HG02884 (cell line): ENCODE data around the gene C1D.
"Not testable (repeated sequence)": the region's sequence is repeated elsewhere in the genome, so short reads cannot be mapped to it uniquely, and the experiment has no call there.

Experiments
- ATAC-seq: cut with Tn5 transposase; IDR thresholded peaks from one replicate; pipeline ENCODE4 v1.9.1; 2021; ENCODE audit warnings: mild to moderate bottlenecking, moderate library complexity; ENCODE audit not compliant: unreplicated experiment

Gene C1D

DNA sequence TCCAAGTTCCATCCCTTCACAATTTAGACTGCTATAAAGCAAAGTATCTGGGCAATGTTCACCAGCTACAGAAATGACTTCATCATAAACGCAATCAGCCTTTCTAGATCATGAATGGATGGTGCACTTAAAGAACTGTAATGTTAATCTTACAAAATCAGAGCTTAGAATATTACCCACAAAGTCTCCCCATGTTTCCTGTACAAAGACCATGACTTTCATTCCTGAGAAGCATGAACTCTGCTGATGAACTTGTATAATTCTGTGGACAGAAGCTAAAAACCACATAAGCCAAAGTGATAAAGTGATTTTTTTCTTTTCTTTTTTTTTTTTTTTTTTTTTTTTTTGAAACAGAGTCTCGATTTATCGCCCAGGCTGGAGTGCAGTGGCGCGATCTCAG, 53.3 kb downstream of the C1D start:
- ATAC-seq, result no peak

DNA sequence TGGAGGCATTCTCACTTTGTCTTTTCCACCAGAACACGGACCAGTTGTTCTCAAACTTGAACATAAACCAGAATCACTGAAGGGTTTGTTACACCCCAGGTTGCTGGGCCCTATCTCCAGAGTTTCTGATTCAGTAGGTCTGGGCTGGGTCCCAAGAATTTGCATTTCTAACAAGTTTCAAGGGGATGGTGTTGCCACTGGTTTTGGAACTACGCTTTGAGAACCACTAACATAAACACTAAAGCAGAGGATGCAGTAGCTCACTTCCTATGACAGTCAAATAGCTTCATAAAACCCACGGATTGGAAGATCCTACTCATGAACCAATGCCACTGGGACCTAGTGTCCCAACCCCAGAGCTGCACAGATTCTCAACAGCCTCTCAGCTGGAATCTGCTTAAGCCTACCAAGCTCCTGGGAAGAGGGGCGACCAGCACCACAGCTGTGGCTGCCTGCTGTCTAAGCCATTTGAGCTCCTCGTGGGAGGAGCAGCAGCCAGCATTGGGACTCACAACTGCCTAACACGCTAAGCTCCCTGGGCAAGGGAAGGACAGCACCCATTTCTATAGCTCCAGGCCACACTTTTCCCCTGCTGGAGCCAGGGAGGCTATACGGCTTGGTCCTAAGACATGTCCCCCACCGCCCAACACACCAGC, 62.5 kb downstream of the C1D start:
- no peak for ATAC-seq

GRCh38 chr2:67999332-67999731, 63.5 kb downstream of the C1D start:
- ATAC-seq, result no peak

DNA sequence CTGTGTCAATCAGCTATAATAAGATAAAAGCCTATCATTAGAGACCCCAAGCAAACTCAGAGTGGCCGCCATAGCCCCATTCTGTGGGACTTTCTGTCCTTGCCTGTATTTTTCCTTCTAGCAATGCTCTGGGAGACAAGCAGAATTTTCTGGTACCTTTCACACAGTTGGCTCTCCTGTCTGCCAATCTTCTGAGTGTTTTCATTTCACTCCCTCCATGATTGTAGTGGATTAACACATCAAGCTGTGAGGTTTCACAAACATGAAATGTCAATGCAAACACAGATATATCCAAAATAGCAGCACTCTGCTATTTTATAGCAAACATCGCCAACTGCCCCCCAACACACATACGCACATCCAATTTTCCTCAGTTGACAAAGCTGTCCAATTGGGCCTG, 64.9 kb downstream of the C1D start:
- no peak for ATAC-seq

DNA sequence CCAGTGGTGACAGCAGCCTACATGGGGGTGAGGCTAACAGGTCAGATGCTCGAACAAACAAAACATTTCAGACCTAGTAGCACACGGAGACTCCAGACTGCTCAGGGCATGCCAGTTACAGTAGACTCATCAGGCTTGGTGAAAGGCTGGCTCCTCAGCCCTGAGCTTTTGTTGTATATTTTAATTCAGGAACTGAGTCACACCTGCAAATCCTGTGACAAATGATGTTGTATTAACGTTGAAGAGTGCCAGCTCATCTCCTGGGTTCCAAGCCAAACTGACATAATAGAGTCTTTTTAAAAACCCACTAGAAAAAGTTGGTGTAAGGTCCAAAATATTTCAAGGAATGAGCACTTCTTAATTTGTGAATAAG, 65.3 kb downstream of the C1D start:
- no peak for ATAC-seq

GRCh38 chr2:67996772-67997527, 65.9 kb downstream of the C1D start:
- ATAC-seq, result no peak

DNA sequence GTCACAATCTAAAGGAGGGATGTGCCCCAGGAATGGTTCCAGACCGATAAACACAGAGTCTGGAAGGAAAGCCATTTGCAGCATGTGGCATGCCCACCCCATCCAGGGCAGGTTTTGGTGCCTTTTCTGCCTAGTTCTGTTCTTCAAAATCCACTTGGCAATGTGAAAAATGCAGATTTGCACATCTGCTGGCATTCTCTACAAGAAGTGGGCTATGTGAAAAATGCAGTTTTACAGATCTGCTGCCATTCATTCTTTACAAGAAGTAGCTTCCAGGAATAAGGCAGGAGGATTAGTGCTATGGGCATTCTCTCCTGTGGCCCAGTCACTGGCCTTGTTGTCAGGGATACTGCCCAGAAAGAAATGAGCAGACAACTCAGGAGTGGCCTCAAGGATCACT, 68.1 kb downstream of the C1D start:
- no peak for ATAC-seq

DNA sequence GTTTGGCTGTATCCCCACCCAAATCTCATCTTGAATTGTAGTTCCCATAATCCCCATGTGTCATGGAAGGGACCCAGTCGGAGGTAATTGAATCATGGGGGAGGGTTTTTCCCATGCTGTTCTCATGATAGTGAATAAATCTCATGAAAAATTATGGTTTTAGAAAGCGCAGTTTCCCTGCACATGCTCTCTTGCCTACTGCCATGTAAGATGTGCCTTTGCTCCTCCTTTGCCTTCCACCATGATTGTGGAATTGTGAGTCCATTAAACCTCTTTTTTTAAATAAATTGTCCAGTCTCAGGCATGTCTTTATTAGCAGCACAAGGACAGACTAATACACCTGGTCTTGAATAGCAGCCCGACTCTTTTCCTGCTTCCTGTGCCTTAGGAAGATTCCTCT, 68.7 kb downstream of the C1D start:
- ATAC-seq, result not testable (repeated sequence)

GRCh38 chr2:67993329-67993728, 69.5 kb downstream of the C1D start:
- no peak for ATAC-seq

DNA sequence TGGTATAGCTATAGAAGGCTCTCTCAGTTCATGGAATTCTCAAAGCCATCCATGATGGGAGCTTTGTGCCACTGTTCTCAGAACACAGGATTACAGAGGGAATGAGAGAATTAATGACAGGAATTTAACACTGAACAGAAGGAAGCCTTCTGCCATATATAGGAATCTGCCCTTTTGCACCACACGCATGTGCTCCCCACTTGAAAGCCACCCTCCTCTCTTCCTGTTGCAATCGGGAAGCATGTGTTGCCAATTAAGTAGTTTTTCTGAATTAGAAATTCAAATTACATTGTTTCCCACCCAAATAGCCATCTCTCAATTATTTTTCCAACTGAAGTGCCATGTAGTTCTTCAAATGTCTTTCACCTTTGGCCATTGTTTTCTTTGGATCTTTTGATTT, 71.3 kb downstream of the C1D start:
- ATAC-seq, result no peak
